Brain microvascular endothelial cell (primary cell): ENCODE data around the gene ESYT2.

Source experiments
- DNase-seq: peaks from one replicate; pipeline ENCODE4 v3.0.0-alpha.2; 2020
- H3K27ac ChIP-seq: fragments of 250-450 bp; sonication (Bioruptor Pico); 2 replicates; pipeline ENCODE4 v1.5.1; 2020; ENCODE audit warnings: mild to moderate bottlenecking, moderate library complexity
- H3K27me3 ChIP-seq: fragments of 250-450 bp; sonication (Bioruptor Pico); replicated peaks from 2 replicates; pipeline ENCODE4 v1.5.1; 2020; ENCODE audit warnings: mild to moderate bottlenecking
- H3K36me3 ChIP-seq: fragments of 250-450 bp; sonication (Bioruptor Pico); replicated peaks from 2 replicates; pipeline ENCODE4 v1.5.1; 2020; ENCODE audit warnings: mild to moderate bottlenecking
- H3K4me3 ChIP-seq: 2 replicates; pipeline ENCODE4 v1.5.1; 2011; ENCODE audit warnings: low read depth, mild to moderate bottlenecking, control low read depth, low read length, moderate library complexity
- in situ Hi-C: cut with HindIII; loops from 2 replicates; pipeline ENCODE4 v1.10.0; 2017; ENCODE audit warnings: low sequenced_read_pairs, low pct_ligation_motif_present
- TF ChIP-seq, protein P1 (sequence below): IDR thresholded peaks from 2 replicates; pipeline ENCODE4 v1.5.1; 2011; ENCODE audit warnings: low read depth, mild to moderate bottlenecking, moderate library complexity, low read length, control low read depth, inconsistent platforms; ENCODE audit errors: missing control alignments

Gene ESYT2

DNA sequence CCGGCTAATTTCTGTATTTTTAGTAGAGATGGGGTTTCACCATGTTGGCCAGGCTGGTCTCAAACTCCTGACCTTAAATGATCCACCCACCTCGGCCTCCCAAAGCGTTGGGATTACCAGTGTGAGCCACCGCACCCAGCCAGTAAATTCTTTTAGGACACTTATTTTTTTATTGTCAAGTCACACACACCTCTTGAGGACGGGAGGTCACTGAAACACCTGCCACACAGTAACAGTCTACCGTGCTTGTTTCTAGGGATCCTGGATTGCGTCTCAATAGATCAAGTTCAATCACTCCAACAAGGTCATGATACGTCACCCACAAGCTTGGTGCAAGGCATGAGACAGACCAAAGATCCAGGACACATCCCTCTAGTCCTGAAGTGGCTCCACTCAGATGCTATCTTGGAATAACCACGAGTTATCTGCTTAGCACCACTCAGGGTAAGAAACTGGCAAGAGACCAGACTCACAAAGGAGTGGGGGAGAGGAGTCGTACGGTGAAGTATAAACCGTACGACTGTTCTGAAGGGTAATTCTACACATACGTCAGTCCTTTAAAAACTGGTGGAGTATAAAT, 65.8 kb downstream of the ESYT2 start:
- TF ChIP-seq, protein P1, sequence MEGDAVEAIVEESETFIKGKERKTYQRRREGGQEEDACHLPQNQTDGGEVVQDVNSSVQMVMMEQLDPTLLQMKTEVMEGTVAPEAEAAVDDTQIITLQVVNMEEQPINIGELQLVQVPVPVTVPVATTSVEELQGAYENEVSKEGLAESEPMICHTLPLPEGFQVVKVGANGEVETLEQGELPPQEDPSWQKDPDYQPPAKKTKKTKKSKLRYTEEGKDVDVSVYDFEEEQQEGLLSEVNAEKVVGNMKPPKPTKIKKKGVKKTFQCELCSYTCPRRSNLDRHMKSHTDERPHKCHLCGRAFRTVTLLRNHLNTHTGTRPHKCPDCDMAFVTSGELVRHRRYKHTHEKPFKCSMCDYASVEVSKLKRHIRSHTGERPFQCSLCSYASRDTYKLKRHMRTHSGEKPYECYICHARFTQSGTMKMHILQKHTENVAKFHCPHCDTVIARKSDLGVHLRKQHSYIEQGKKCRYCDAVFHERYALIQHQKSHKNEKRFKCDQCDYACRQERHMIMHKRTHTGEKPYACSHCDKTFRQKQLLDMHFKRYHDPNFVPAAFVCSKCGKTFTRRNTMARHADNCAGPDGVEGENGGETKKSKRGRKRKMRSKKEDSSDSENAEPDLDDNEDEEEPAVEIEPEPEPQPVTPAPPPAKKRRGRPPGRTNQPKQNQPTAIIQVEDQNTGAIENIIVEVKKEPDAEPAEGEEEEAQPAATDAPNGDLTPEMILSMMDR = no peak
- no peak overlapping the region for H3K27ac ChIP-seq
- no peak for DNase-seq
- peaks cover 63% of the 10 kb centered on the region for H3K36me3 ChIP-seq
- in situ Hi-C loops = no loop called here
- H3K4me3 ChIP-seq = no peak overlapping the region
- H3K27me3 ChIP-seq = no peaks in the 10 kb centered on the region

DNA sequence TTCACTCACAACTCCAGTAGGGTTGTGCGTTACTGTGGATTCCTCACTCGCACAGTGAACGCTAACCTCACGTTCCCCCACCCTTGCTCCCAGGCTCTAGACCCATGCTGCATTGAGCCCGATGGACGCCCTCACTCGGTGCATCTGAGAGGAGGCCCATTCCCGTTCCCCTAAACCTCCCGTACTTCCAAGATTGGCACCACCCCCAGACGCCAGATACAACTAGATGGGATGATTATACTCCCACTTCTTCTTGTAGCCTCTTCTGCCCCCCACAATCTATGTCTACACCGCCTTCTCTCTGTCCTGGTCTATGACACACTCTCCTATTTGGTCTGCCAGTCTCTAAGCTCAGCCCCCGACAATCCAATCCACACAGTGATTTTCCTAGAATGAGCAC, 67.4 kb downstream of the ESYT2 start:
- in situ Hi-C loops = no loop called here
- Histone ChIP-seq H3K4me3 (no peak overlapping the region), H3K27ac (no peak overlapping the region), H3K27me3 (no peaks in the 10 kb centered on the region), H3K36me3 (peaks cover 73% of the 10 kb centered on the region)
- no peak for DNase-seq
- TF ChIP-seq, protein P1 = no peak

DNA sequence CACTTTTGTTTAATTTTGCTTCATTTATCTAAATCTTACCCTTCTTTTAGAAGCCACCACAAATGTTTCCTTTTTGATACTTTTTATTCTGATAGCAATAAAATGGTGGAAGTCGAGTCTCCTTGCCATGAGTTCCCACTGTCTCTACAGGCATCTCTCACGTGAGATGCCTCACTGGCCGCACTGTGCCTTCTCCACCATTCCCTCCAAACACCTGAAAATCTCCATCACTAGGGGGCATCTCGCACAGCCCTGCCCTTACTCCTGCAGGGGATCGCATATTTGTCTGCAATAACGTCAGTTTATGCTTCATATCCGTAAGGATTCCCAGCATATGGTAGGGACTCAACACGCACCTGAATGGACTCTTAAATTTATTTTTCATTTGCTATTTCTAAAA, 68.4 kb downstream of the ESYT2 start:
- TF ChIP-seq, protein P1 = peak; percentile 45
- H3K4me3 ChIP-seq = no peak overlapping the region
- H3K27ac ChIP-seq = no peak overlapping the region
- H3K27me3 ChIP-seq = no peaks in the 10 kb centered on the region
- in situ Hi-C loops = no loop called here
- peaks cover 65% of the 10 kb centered on the region for H3K36me3 ChIP-seq
- no peak for DNase-seq

DNA sequence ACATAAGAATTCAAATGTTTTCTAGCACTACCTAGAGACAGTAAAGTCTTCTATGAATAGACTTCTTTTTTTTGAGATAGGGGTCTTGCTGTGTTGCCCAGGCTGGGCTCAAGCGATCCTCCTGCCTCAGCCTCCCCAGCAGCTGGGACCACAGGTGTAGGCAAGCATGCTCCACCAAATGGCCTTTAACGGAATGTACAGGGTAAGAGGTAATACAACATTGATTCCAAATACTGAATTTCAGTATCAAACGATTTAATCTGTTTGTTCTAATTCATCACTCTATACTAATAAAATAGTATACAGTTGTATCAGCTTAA, 68.9 kb downstream of the ESYT2 start:
- no peaks in the 10 kb centered on the region for H3K27me3 ChIP-seq
- no peak overlapping the region for H3K27ac ChIP-seq
- in situ Hi-C loops = no loop called here
- H3K4me3 ChIP-seq = no peak overlapping the region
- DNase-seq = no peak
- TF ChIP-seq, protein P1 = no peak
- H3K36me3 ChIP-seq = peaks cover 65% of the 10 kb centered on the region

DNA sequence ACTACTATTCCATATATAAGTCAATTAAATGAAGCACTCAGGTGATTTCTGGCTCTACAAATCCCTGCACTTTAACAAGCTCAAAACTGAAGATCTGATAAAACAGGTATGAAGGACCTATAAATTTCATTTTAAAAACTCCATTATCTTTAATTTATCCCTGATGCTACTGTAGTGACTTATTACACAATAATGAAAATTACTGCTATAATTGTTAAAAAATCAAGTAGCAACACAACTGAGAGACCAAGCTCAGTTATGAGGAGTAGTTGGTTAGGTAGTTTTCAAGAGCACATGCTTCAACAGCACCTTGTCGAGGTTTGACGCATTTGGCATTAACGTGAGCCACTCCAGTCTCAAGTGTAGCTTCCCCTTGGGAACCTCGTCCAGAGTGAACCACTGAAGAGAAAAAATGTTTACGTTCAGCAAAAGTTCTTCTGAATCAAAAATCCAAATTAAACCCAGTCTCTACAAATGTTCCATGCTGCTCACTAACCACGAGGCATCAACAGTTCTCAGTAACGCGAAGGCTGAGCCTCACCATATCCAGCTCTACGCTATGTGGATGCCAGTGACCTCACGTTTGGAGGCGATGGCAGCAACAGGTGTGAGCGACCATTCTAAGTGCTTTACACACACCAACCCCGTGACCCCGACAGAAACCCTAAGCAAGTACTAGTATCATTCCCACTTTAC, 69.4 kb downstream of the ESYT2 start:
- TF ChIP-seq, protein P1 = no peak
- Histone ChIP-seq H3K36me3 (peaks cover 60% of the 10 kb centered on the region), H3K27me3 (no peaks in the 10 kb centered on the region), H3K4me3 (no peak overlapping the region), H3K27ac (no peak overlapping the region)
- no peak for DNase-seq
- in situ Hi-C loops = no loop called here

DNA sequence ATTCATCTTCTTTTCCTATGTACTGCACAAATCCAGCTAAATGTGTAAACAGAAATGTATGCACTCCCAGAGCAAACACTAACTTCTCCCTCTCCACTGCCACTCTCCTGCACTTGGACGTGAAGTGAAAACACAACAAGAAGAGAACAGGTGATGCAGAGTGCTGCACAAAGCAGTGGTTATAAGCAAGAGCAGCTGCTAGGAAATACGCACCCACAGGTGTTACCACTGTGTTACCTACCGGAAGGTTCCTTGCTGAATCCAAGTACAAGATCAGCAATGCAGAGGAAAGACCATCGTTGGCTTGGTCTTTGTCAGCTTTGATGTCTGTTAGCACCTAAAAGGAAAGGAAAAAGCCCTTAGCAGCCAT, 70.1 kb downstream of the ESYT2 start:
- in situ Hi-C loops = no loop called here

More for the DNA sequence above, 70.1 kb downstream of the ESYT2 start:
- peaks cover 53% of the 10 kb centered on the region for H3K36me3 ChIP-seq
- H3K27me3 ChIP-seq = no peaks in the 10 kb centered on the region
- TF ChIP-seq, protein P1 = no peak
- H3K27ac ChIP-seq = no peak overlapping the region
- no peak for DNase-seq
- no peak overlapping the region for H3K4me3 ChIP-seq
